BLaER1 (cell line): Measurements from ENCODE around the gene SGO1.

ENCODE experiments used
- H3K27ac ChIP-seq: shearing (Covaris generic); formaldehyde crosslinking; 2 replicates; pipeline ENCODE4 v1.8.1; 2022
- H3K27me3 ChIP-seq: shearing (Covaris generic); formaldehyde crosslinking; 2 replicates; pipeline ENCODE4 v1.8.1; 2022
- H3K36me3 ChIP-seq: shearing (Covaris generic); formaldehyde crosslinking; 2 replicates; pipeline ENCODE4 v1.8.1; 2022
- H3K4me1 ChIP-seq: shearing (Covaris generic); formaldehyde crosslinking; 2 replicates; pipeline ENCODE4 v1.8.1; 2022
- H3K4me2 ChIP-seq: shearing (Covaris generic); formaldehyde crosslinking; 2 replicates; pipeline ENCODE4 v1.8.1; 2022
- H3K4me3 ChIP-seq: shearing (Covaris generic); formaldehyde crosslinking; 2 replicates; pipeline ENCODE4 v1.8.1; 2022
- H3K9ac ChIP-seq: shearing (Covaris generic); formaldehyde crosslinking; 2 replicates; pipeline ENCODE4 v1.8.1; 2022
- H3K9me3 ChIP-seq: shearing (Covaris generic); formaldehyde crosslinking; 2 replicates; pipeline ENCODE4 v1.8.1; 2022
- H4K20me1 ChIP-seq: shearing (Covaris generic); formaldehyde crosslinking; 2 replicates; pipeline ENCODE4 v1.8.1; 2022
- Cebpa-rat ChIP-seq: shearing (Covaris generic); IDR thresholded peaks from 2 replicates; pipeline ENCODE4 v1.8.1; 2022

SGO1 gene

DNA sequence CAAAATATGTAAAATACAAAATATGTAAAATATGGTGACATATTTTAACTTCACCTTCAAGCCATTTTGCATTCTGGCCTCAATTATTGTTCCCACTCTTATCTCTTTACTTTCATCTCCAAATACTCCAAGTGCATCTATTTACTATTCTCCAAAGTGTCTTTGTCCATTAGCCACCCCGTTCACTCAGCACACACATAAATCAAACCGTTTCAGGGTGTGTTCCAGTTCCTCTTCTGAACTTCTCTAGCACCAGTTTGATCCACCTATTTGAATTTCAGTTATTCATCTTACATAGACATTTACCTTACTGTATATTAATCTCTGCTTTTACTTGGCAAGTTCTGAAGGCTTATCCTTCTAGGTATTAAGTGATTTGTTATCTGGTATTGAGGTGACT lies 45.1 kb downstream of the SGO1 start:
- H3K27ac ChIP-seq = no peak overlapping the region
- H3K4me2 ChIP-seq = no peak overlapping the region
- TF ChIP-seq Cebpa-rat = no peak

DNA sequence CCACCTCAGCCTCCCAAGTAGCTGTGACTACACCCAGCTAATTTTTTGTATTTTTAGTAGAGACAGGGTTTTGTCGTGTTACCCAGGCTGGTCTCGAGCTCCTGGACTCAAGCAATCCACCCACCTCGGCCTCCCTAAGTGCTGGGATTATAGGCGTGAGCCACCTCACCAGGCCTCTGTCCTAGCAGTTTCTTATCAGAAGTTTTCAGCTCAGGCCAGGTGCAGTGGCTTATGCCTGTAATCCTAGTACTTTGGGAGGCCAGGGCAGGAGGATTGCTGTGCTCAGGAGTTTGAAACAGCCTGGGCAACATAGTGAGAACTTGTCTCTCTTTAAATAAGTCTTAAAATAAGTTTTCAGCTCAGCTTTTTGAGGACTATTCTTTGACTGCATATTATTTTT lies 48.4 kb downstream of the SGO1 start:
- Histone ChIP-seq H3K9me3 (no peaks in the 10 kb centered on the region), H3K4me1 (no peaks in the 10 kb centered on the region), H3K4me3 (no peak overlapping the region), H3K36me3 (peaks cover 21% of the 10 kb centered on the region; the same call in 1 of the 2 replicates), H3K9ac (no peak overlapping the region), H4K20me1 (no peaks in the 10 kb centered on the region), H3K27me3 (no peaks in the 10 kb centered on the region), H3K4me2 (no peak overlapping the region), H3K27ac (no peak overlapping the region)
- no peak for TF ChIP-seq Cebpa-rat

More for the DNA sequence above, 45.1 kb downstream of the SGO1 start:
- H3K9ac ChIP-seq = no peak overlapping the region
- no peaks in the 10 kb centered on the region for H3K4me1 ChIP-seq
- H4K20me1 ChIP-seq = no peaks in the 10 kb centered on the region
- no peaks in the 10 kb centered on the region for H3K9me3 ChIP-seq
- H3K27me3 ChIP-seq = no peaks in the 10 kb centered on the region
- H3K4me3 ChIP-seq = no peak overlapping the region
- H3K36me3 ChIP-seq = peaks cover 35% of the 10 kb centered on the region; the same call in 1 of the 2 replicates

DNA sequence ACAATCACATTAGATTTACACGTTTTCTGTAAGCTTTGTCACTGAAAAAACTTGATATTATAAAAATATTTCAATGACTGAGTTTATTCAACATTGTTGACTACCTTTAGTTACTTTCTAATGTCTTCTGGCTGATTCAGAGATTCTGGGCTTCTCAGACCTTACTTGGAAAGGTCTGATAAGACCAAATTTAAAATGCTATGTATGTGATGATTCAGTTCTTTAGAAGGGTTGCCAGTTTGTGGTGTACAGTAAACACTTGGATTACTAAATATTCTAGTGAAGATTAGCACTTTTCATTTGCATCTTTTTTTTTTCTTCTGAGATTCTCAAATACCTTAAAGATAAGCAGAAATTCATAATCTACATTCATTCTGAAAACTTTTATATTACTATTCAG lies 49.8 kb downstream of the SGO1 start:
- peaks cover 19% of the 10 kb centered on the region; the same call in 1 of the 2 replicates for H3K36me3 ChIP-seq
- no peaks in the 10 kb centered on the region for H3K9me3 ChIP-seq
- H3K4me2 ChIP-seq = no peak overlapping the region
- no peaks in the 10 kb centered on the region for H4K20me1 ChIP-seq
- no peaks in the 10 kb centered on the region for H3K27me3 ChIP-seq
- no peak overlapping the region for H3K27ac ChIP-seq
- no peak overlapping the region for H3K4me3 ChIP-seq
- TF ChIP-seq Cebpa-rat = no peak
- no peak overlapping the region for H3K9ac ChIP-seq
- H3K4me1 ChIP-seq = no peaks in the 10 kb centered on the region

DNA sequence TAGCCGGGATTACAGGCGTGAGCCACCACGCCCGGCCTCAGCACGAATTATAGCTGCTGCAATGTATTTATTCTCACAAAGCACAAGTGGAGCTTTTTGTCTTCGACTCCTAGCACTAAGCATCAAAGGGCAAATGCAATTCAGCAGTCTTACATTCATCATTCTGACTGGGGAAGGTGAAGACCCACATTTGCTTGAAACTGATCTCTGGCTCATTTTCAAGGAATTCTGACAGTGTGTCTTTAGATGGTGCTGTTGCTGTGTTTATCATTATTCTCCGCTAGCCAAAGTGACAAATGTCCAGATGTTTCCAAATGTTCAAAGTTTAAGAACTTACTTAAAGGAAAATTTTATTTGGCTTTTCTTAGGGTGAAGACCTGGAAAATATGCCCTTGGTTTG lies 55.9 kb downstream of the SGO1 start:
- peaks cover 14% of the 10 kb centered on the region for H3K4me1 ChIP-seq
- H3K9ac ChIP-seq = no peak overlapping the region
- no peaks in the 10 kb centered on the region for H4K20me1 ChIP-seq
- peaks cover 22% of the 10 kb centered on the region for H3K36me3 ChIP-seq
- no peak overlapping the region for H3K27ac ChIP-seq
- no peak overlapping the region for H3K4me2 ChIP-seq
- no peak for TF ChIP-seq Cebpa-rat
- H3K4me3 ChIP-seq = no peak overlapping the region
- H3K9me3 ChIP-seq = no peaks in the 10 kb centered on the region
- no peaks in the 10 kb centered on the region for H3K27me3 ChIP-seq

DNA sequence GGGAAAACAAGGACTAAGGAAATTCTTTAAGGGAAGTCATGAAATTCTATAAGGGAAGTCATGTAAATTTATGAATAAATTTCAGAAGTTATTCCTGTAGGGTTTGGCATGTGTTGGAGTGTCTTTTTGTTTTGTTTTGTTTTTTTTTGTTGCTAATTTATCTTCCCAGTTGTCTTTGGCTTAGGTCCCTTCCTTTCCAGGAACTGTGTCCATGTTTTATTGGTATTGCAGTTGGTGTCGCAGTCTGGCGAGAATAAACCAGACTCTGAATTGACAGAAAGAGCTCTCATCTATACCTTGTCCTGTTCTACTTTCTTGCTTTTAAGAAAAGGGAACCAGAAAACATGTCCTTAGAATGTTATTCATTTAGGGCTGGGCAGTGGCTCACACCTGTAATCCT lies 57.6 kb downstream of the SGO1 start:
- no peaks in the 10 kb centered on the region for H3K27me3 ChIP-seq
- H3K36me3 ChIP-seq = peaks cover 30% of the 10 kb centered on the region
- peaks cover 14% of the 10 kb centered on the region for H3K4me1 ChIP-seq
- no peaks in the 10 kb centered on the region for H3K9me3 ChIP-seq
- H3K9ac ChIP-seq = no peak overlapping the region
- H4K20me1 ChIP-seq = no peaks in the 10 kb centered on the region
- no peak overlapping the region for H3K4me2 ChIP-seq
- TF ChIP-seq Cebpa-rat = no peak
- H3K27ac ChIP-seq = no peak overlapping the region
- no peak overlapping the region for H3K4me3 ChIP-seq

DNA sequence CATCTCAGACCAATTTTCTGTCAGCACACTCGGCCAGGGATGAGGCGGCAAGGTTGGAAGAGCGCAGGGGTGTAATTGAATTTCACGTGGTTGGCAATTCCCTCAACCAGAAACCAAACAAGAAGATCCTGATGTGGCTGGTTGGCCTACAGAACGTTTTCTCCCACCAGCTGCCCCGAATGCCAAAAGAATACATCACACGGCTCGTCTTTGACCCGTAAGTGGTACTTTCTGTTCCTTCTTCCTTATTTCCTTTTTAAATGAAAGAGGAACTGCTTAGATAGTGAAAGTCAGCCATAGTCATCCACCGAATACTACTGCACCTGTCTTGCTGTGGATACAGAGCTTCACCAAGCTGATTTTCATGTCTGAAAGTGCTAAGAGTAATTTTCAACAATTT lies 60.1 kb downstream of the SGO1 start:
- Histone ChIP-seq H3K4me3 (no peak overlapping the region), H3K27ac (peak overlapping the region; percentile 31), H4K20me1 (no peaks in the 10 kb centered on the region), H3K36me3 (peaks cover 32% of the 10 kb centered on the region), H3K9ac (no peak overlapping the region), H3K9me3 (no peaks in the 10 kb centered on the region), H3K27me3 (no peaks in the 10 kb centered on the region), H3K4me1 (peaks cover 14% of the 10 kb centered on the region), H3K4me2 (peak overlapping the region; percentile 67)
- TF ChIP-seq Cebpa-rat = no peak

DNA sequence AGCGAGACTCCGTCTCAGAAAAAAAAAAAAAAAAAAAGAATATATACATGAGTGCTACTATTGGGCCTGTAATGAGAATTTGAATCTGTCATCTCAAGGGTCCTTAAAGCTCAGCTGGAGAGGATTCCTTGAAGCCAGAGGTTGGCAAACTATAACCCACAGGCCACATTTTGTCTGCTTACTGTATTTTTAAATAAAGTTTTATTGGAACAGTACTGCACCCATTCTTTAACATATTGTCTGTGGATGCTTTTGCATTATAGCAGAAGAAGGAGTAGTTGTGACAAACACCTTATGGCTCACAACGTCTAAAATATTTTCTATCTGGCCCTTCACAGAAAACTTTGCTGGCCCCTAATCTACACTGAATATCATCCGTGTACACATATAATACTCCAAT lies 60.7 kb downstream of the SGO1 start:
- peak overlapping the region; percentile 31; the same call in 1 of the 2 replicates for H3K27ac ChIP-seq

DNA sequence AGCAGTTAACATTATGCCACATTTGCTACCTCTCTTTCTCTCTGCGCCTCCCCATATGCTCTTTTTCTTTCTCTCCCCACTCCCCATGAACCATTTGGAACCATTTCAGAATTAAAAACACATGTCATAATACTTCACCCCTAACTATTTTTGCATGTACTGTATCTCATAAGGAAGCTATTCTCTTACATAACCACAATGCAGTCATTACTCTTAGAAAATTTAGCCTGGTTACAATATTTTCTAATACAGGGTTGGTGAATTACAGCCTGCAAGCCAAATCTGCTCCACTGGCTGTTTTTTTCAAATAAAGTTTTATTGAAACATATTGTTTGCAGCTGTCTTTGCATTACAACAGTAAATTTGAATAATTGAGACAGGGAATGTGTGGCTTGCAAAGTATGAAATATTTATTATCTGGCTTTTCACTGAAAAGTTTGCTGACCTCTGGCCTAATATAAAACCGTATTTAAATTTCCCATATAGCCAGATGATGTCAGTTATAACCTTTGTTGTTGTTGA lies 62.8 kb downstream of the SGO1 start:
- Histone ChIP-seq H3K9me3 (no peaks in the 10 kb centered on the region), H3K4me1 (peaks cover 14% of the 10 kb centered on the region), H3K9ac (no peak overlapping the region), H3K36me3 (peaks cover 44% of the 10 kb centered on the region), H3K27ac (no peak overlapping the region), H3K4me3 (no peak overlapping the region), H3K4me2 (no peak overlapping the region), H4K20me1 (no peaks in the 10 kb centered on the region), H3K27me3 (no peaks in the 10 kb centered on the region)
- no peak for TF ChIP-seq Cebpa-rat

More for the DNA sequence above, 60.7 kb downstream of the SGO1 start:
- peaks cover 14% of the 10 kb centered on the region for H3K4me1 ChIP-seq
- no peaks in the 10 kb centered on the region for H3K27me3 ChIP-seq
- peak overlapping the region; percentile 67 for H3K4me2 ChIP-seq
- no peaks in the 10 kb centered on the region for H3K9me3 ChIP-seq
- H3K4me3 ChIP-seq = no peak overlapping the region
- no peak overlapping the region for H3K9ac ChIP-seq
- peaks cover 37% of the 10 kb centered on the region for H3K36me3 ChIP-seq
- TF ChIP-seq Cebpa-rat = no peak
- H4K20me1 ChIP-seq = no peaks in the 10 kb centered on the region

DNA sequence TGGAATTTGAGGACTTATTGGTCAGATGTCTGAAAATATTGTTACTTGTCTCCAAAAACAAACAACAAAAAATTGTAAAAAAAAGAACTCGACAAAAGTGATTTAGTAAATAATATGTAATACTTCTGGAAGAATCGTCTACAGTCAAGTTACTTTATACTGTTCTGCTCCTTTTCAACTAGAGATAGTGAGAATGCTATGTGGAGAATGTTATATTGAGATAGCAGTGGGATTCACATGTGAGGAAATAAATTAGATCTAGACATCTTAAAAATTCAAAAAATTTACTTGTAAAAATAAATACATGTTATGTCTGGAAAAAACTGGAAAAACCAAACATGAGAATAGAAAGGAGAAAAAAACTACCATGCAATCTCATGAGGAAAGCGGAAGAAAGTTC lies 64.9 kb downstream of the SGO1 start:
- Histone ChIP-seq H3K4me1 (peaks cover 8% of the 10 kb centered on the region), H3K27ac (no peak overlapping the region), H3K9me3 (no peaks in the 10 kb centered on the region), H3K9ac (no peak overlapping the region), H3K4me2 (no peak overlapping the region), H3K27me3 (no peaks in the 10 kb centered on the region), H3K36me3 (peaks cover 43% of the 10 kb centered on the region), H4K20me1 (no peaks in the 10 kb centered on the region), H3K4me3 (no peak overlapping the region)
- TF ChIP-seq Cebpa-rat = no peak
